Karpas-422 (cell line): ENCODE data around the gene NXPH4. TPM values are rescaled to one million over a fixed set of nuclear protein-coding genes. Genes with fewer than 3 reads are reported as not detected.

Experiments used
- DNase-seq: peaks from one replicate; pipeline ENCODE4 v3.0.0-alpha.2; 2015
- H2AFZ ChIP-seq: fragments of 200-600 bp; sonication (generic); 2 replicates; pipeline ENCODE4 v1.6.1; 2014; ENCODE audit warnings: antibody characterized with exemption, low read length, mixed read lengths
- H3K27ac ChIP-seq: fragments of 200-600 bp; sonication (generic); 2 replicates; pipeline ENCODE4 v1.5.1; 2014; ENCODE audit warnings: mild to moderate bottlenecking, low read length, moderate library complexity
- H3K27me3 ChIP-seq: fragments of 200-600 bp; sonication (generic); 2 replicates; pipeline ENCODE4 v1.6.1; 2014; ENCODE audit warnings: low read length, mixed read lengths
- H3K36me3 ChIP-seq: fragments of 200-600 bp; sonication (generic); 2 replicates; pipeline ENCODE4 v1.6.1; 2014; ENCODE audit warnings: low read length, mixed read lengths; ENCODE audit not compliant: insufficient read depth
- H3K4me1 ChIP-seq: fragments of 200-600 bp; sonication (generic); 2 replicates; pipeline ENCODE4 v1.6.1; 2014; ENCODE audit warnings: mild to moderate bottlenecking, low read length, mixed read lengths
- H3K4me2 ChIP-seq: fragments of 200-600 bp; sonication (generic); 2 replicates; pipeline ENCODE4 v1.6.1; 2014; ENCODE audit warnings: low read length, low read depth, mild to moderate bottlenecking; ENCODE audit not compliant: poor library complexity, severe bottlenecking
- H3K4me3 ChIP-seq: fragments of 200-600 bp; sonication (generic); 2 replicates; pipeline ENCODE4 v1.5.1; 2014; ENCODE audit warnings: mild to moderate bottlenecking, antibody characterized with exemption, low read length, mixed read lengths
- H3K79me2 ChIP-seq: fragments of 200-600 bp; sonication (generic); 2 replicates; pipeline ENCODE4 v1.6.1; 2014; ENCODE audit warnings: mild to moderate bottlenecking, low read length, mixed read lengths
- H3K9ac ChIP-seq: fragments of 200-600 bp; sonication (generic); 2 replicates; pipeline ENCODE4 v1.6.0; 2014; ENCODE audit warnings: low read length
- H3K9me2 ChIP-seq: fragments of 200-600 bp; sonication (generic), shearing (Covaris generic); replicated peaks from 2 replicates; pipeline ENCODE4 v1.6.0; 2014; ENCODE audit warnings: mild to moderate bottlenecking, low read length, moderate library complexity; ENCODE audit not compliant: insufficient read depth
- H3K9me3 ChIP-seq: fragments of 300-700, 200-600 bp; sonication (generic); 2 replicates; pipeline ENCODE4 v1.6.1; 2014; ENCODE audit warnings: low read length, mixed read lengths
- H4K20me1 ChIP-seq: fragments of 200-600 bp; sonication (generic); 2 replicates; pipeline ENCODE4 v1.6.1; 2014; ENCODE audit warnings: mild to moderate bottlenecking, antibody characterized with exemption, low read length, low read depth; ENCODE audit not compliant: insufficient read depth
- total RNA-seq: library from RNA; depleted of rRNA; stranded (reverse); fragments of >200 nt; shearing (Covaris generic); gene quantifications from 2 replicates; pipeline ENCODE4 v1.2.3, GENCODE V29; 2014; ENCODE audit warnings: low replicate concordance

Gene NXPH4
- total RNA-seq, 1 experiment from 2014 or later, result 2.9 TPM

DNA sequence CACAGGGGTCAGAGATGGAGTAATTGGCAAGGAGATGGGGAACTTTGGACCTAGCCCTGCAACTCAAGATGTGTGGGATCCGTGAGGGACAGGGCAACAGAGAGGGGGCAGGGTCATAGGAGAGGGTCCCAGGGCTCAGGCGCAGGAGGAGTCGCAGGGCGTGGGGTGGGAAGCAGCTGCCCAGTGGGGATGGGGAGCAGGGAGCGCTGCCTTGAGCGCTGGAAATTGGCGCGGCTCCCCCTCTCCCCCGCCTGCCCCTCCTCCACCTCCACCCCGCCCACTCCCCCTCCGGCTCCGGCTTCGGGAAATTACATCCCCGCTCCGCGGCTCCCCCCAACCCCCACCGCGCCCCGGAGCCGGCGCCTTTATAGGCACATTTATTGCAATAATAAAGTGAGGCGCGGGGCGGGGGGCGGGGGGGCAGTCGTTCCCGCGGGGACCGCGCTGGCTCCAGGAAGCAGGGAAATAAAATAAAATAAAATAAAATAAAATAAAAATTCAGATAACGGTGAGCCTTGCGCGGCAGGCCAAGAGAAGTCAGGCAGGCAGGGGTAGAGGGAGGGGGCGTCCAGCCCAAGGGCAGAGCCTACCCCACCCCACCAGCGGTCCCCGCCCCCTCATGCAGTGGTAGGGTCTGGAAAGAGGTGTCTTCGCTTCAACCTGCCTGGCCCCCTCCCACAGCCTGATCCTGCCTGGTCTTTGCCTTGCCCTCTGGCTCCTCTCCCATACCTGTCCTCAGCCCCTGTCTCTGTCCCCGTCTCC lies 3.6 kb downstream of the NXPH4 start:
- Histone ChIP-seq H2AFZ (no peak overlapping the region), H4K20me1 (peaks cover 5% of the 10 kb centered on the region; the same call in 1 of the 2 replicates), H3K36me3 (no peaks in the 10 kb centered on the region), H3K4me3 (no peak overlapping the region), H3K27me3 (no peaks in the 10 kb centered on the region; the same call in 1 of the 2 replicates), H3K9me3 (no peaks in the 10 kb centered on the region), H3K27ac (no peak overlapping the region), H3K4me2 (no peak overlapping the region), H3K9ac (no peak overlapping the region), H3K9me2 (no peaks in the 10 kb centered on the region), H3K79me2 (no peaks in the 10 kb centered on the region), H3K4me1 (peaks cover 41% of the 10 kb centered on the region)
- DNase-seq, result no peak

DNA sequence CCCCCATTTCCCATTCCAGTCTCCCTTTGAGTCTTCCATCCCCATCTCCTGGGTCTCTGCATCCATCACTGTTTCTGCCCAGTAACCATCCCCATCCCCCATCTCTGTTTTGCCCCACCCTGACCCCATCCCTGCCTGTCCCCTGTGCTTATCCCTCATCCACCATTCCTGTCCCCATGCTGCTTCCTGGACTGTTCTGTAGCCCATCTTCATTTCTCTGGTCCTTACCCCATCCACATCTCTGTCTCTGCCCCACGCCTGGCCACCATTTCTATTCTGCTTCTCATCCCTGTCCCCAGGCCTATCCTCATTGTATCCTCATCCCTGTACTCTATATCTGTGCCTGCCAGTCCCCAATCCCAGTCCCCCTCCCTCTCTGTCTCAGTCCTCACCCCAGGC lies 4.2 kb downstream of the NXPH4 start:
- DNase-seq, result no peak
- no peak overlapping the region for H3K9ac ChIP-seq
- H3K27me3 ChIP-seq, result no peaks in the 10 kb centered on the region; the same call in 1 of the 2 replicates

DNA sequence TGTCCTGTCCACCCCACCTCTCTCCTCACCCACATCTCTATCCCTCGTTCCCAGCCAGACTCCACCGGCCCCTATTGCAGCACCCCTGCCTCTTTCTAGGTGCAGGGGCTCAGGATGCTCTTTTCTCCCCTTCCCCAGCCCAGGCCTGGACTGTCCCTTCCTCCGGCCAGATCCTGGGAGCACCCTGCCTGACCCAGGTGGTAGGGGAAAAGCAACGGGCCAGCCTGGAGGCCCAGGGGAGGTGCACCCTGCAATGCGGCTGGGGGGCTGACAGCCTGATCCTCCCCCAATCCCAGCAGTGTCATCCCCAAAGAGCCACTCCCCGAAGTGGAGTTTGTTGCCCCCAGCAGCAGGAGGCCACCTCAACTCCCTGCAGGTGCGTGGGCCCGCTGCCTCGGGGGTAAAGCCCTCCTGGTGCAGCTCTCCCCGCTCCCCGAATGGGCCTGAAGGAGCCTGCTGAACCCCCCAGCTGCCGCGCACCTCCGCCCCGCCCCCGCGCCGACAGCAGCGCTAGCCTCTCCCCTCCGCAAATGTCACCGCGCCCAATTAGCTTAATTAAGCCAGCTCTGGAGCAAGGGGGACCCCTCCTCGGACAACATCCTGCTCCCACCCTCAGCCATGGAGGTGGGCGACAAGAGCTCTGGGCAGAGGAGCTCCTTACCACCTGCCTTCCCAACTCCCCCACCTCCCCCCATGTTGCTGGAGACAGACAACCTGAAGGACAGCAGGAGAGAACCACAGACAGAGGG lies 4.7 kb downstream of the NXPH4 start:
- no peak for DNase-seq

More for the DNA sequence above, 4.2 kb downstream of the NXPH4 start:
- Histone ChIP-seq H3K36me3 (no peaks in the 10 kb centered on the region), H3K9me3 (no peaks in the 10 kb centered on the region), H3K4me1 (peaks cover 41% of the 10 kb centered on the region), H3K4me2 (no peak overlapping the region), H2AFZ (no peak overlapping the region), H3K9me2 (no peaks in the 10 kb centered on the region), H3K4me3 (no peak overlapping the region), H4K20me1 (peaks cover 5% of the 10 kb centered on the region; the same call in 1 of the 2 replicates), H3K27ac (no peak overlapping the region), H3K79me2 (no peaks in the 10 kb centered on the region)

DNA sequence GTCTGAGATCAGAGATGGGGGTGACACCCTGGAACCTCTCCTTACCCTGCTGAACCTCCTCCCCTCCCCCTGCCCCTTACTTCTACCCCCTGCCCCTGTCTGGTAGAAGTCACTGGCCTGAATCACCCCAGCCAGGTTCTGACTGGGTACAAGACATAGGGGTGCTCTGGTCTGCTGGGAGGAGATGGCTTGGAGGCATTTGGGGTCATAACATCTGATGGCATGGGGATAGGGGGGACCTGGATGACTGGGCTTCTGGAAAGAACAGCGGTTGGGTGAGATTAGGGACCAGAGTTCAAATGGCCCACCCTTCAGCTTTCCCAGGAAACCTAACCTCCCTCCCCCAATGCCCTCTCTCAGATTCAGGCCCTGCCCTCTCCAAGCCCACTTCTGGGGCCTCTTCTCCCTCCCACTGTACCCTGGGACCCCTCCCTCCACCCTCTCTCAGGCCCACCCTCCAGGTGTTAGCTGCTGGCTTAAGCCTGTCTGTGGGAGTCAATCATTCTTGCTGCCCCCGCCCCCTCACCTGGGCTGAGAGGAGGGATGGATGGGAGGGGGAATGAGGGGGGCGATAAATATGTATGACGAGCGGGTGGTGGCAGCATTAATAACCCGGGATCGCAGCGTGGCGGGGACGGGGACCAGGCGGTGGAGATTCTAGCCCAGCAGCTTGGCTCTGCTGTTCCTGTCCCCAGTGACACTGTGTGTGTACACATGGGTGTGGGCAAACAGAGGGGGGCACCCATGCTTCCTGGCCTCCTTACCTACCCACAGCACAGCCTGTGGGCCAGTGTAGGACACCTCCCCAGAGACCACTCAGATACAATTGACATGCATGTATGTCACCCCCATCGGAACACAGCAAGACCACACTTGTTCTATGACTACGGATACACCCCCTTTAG lies 5.9 kb downstream of the NXPH4 start:
- H3K27ac ChIP-seq, result no peak overlapping the region
- no peak overlapping the region for H3K9ac ChIP-seq
- H3K79me2 ChIP-seq, result no peaks in the 10 kb centered on the region
- H3K4me2 ChIP-seq, result no peak overlapping the region
- no peaks in the 10 kb centered on the region for H3K9me2 ChIP-seq
- H4K20me1 ChIP-seq, result peaks cover 5% of the 10 kb centered on the region; the same call in 1 of the 2 replicates
- H3K4me3 ChIP-seq, result no peak overlapping the region
- no peak overlapping the region for H2AFZ ChIP-seq
- no peaks in the 10 kb centered on the region for H3K36me3 ChIP-seq
- no peaks in the 10 kb centered on the region for H3K9me3 ChIP-seq
- no peak for DNase-seq
- H3K4me1 ChIP-seq, result peaks cover 43% of the 10 kb centered on the region
- H3K27me3 ChIP-seq, result no peaks in the 10 kb centered on the region; the same call in 1 of the 2 replicates

More for the DNA sequence above, 4.7 kb downstream of the NXPH4 start:
- no peak overlapping the region for H2AFZ ChIP-seq
- H3K9ac ChIP-seq, result no peak overlapping the region
- H3K9me3 ChIP-seq, result no peaks in the 10 kb centered on the region
- no peak overlapping the region for H3K27ac ChIP-seq
- no peak overlapping the region for H3K4me3 ChIP-seq
- no peaks in the 10 kb centered on the region for H3K9me2 ChIP-seq
- peaks cover 5% of the 10 kb centered on the region; the same call in 1 of the 2 replicates for H4K20me1 ChIP-seq
- peaks cover 41% of the 10 kb centered on the region for H3K4me1 ChIP-seq
- H3K36me3 ChIP-seq, result no peaks in the 10 kb centered on the region
- no peaks in the 10 kb centered on the region for H3K79me2 ChIP-seq
- H3K4me2 ChIP-seq, result no peak overlapping the region
- H3K27me3 ChIP-seq, result no peaks in the 10 kb centered on the region; the same call in 1 of the 2 replicates

DNA sequence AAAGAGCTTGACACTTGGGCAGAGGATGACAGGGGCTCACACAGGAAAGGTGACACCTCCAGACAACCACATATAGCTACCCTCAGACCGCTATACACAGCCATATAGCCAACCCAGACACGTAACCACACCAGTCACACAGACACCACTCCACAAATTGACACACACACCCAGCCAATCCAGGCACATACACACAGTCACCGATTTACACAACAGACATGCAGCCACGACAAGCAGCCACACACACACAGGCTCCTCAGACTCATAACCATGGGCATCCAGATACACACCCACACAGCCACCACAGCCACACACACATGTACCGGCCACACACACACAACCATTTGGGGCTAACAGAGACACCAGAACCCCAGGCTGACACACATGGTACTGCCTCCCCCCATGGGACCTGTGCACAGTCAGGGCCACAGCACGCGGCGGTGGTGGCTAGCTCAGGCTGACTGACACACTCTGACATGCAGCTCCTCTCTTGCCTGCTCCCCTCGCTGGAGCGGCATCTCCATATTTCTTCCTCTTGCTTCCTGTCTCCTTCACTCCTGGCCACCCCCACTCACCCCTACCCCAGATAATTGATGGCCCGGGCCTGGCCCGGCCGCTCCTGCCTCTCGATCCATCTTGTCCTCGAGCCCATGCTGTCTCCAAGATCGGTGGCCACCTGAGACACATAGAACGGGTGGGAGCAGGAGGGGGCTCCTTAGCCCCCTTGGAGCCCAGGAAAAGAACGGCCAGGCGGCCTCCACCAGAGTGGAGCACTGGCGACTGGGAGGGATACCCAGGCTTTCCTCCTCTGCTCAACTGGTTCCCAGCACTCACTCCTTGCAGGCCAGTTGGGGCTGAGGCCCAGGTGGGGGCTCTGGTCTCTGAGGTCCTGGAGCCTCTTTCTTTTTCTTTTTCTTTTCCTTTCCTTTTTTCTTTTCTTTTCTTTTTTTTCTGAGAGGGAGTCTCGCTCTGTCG lies 6.9 kb downstream of the NXPH4 start:
- Histone ChIP-seq H3K79me2 (no peaks in the 10 kb centered on the region), H3K4me1 (peaks cover 39% of the 10 kb centered on the region), H2AFZ (no peak overlapping the region), H3K36me3 (no peaks in the 10 kb centered on the region), H4K20me1 (peaks cover 1% of the 10 kb centered on the region; the same call in 1 of the 2 replicates), H3K4me3 (no peak overlapping the region), H3K4me2 (no peak overlapping the region), H3K9ac (no peak overlapping the region), H3K27me3 (no peaks in the 10 kb centered on the region; the same call in 1 of the 2 replicates), H3K9me2 (no peaks in the 10 kb centered on the region), H3K9me3 (no peaks in the 10 kb centered on the region), H3K27ac (no peak overlapping the region)
- no peak for DNase-seq

DNA sequence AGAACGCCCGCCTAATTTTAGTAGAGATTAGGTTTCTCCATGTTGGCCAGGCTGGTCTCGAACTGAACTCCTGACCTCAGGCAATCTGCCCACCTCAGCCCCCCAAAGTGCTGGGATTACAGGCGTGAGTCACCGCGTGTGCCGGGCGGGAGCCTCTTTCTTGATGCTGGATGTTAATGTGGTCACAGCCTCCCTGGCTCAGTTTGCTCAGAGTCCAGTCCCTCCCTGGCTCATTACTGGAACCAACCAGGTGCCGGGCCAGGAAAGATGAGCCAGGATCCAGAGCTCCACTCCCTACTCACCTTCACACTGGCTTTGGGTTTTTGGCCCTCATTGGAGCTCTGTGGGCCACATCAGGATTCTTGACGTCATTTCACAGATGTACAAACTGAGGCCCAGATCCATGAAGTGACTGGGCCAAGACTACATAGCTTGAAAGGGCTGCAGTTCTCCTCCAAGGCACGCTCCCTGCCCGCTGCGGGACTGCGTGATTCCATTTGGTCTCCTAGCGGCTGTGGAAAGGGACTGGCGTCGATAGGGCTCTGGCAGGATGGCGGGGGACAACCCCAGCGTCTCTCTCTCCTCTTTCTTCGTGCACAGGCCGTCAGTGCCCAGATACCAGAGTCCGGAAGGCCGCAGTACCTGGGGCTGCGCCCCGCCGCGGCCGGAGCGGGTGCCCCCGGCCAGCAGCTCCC lies 7.8 kb downstream of the NXPH4 start:
- no peaks in the 10 kb centered on the region for H3K9me2 ChIP-seq
- H4K20me1 ChIP-seq, result no peaks in the 10 kb centered on the region
- H3K4me2 ChIP-seq, result no peak overlapping the region
- no peak overlapping the region for H2AFZ ChIP-seq
- H3K9ac ChIP-seq, result no peak overlapping the region
- no peak overlapping the region for H3K4me3 ChIP-seq
- no peaks in the 10 kb centered on the region for H3K9me3 ChIP-seq
- no peak for DNase-seq
- H3K27me3 ChIP-seq, result no peaks in the 10 kb centered on the region; the same call in 1 of the 2 replicates
- H3K36me3 ChIP-seq, result no peaks in the 10 kb centered on the region
- peaks cover 45% of the 10 kb centered on the region for H3K4me1 ChIP-seq
- no peak overlapping the region for H3K27ac ChIP-seq
- H3K79me2 ChIP-seq, result no peaks in the 10 kb centered on the region
